Urinary bladder (tissue), 4 donors: Measurements from ENCODE around the gene FBXO31. TPM values are rescaled to one million over a fixed set of nuclear protein-coding genes. Genes with fewer than 3 reads are reported as not detected.

ENCODE experiments used
- DNase-seq: peaks from one replicate; pipeline ENCODE4 v3.0.0-alpha.2; 2015; ENCODE audit errors: extremely low spot score
- H3K27ac ChIP-seq: one replicate; pipeline ENCODE4 v1.5.1; 2013; ENCODE audit warnings: low read depth, mild to moderate bottlenecking, moderate library complexity
- H3K36me3 ChIP-seq: one replicate; pipeline ENCODE4 v1.6.1; 2013; ENCODE audit warnings: mild to moderate bottlenecking, moderate library complexity; ENCODE audit not compliant: insufficient read depth
- H3K4me1 ChIP-seq: one replicate; pipeline ENCODE4 v1.6.1; 2013; ENCODE audit warnings: mild to moderate bottlenecking, moderate library complexity; ENCODE audit not compliant: insufficient read depth
- H3K4me3 ChIP-seq: one replicate; pipeline ENCODE4 v1.5.1; 2013; ENCODE audit warnings: low read depth, low read length
- WGBS: extraction: QIAGEN DNeasy Blood & Tissue Kit; methylation state at CpG from one replicate; pipeline ENCODE4 v1.1.7; 2013; 5-methylcytosine and 5-hydroxymethylcytosine counted together
- polyA plus RNA-seq: library from polyadenylated mRNA; stranded (reverse); fragments of 200-250 nt; gene quantifications from one replicate; pipeline ENCODE4 v1.2.3, GENCODE V29; 2013
- total RNA-seq: library from RNA; depleted of rRNA; stranded (reverse); fragments of >200 nt; gene quantifications from one replicate; pipeline ENCODE4 v1.2.3, GENCODE V29; 2014
- donor health status: healthy with polysubstance abuse.
- donor health status: healthy.

The FBXO31 gene
- total and polyA plus RNA-seq, 2 donors = 15.0 to 65.2 TPM

- Histone ChIP-seq H3K27ac (no peak overlapping the region), H3K36me3 (no peaks in the 10 kb centered on the region), H3K4me3 (no peak overlapping the region), H3K4me1 (no peaks in the 10 kb centered on the region)
- 92% methylated on average over 29 of the region's 29 CpGs for WGBS
- no peak for DNase-seq
These were observed 48.6 kb downstream of the FBXO31 start for GRCh38 chr16:87334651-87335624.

GRCh38 chr16:87333581-87334331, 49.8 kb downstream of the FBXO31 start:
- 96% methylated on average over 41 of the region's 41 CpGs for WGBS
- Histone ChIP-seq H3K27ac (no peak overlapping the region), H3K36me3 (no peaks in the 10 kb centered on the region), H3K4me3 (no peak overlapping the region), H3K4me1 (no peaks in the 10 kb centered on the region)
- DNase-seq = no peak

- WGBS = 91% methylated on average over 15 of the region's 15 CpGs
- no peak overlapping the region for H3K4me3 ChIP-seq
- H3K4me1 ChIP-seq = no peaks in the 10 kb centered on the region
- DNase-seq = no peak
- H3K27ac ChIP-seq = no peak overlapping the region
- no peaks in the 10 kb centered on the region for H3K36me3 ChIP-seq
These were observed 50.5 kb downstream of the FBXO31 start for GRCh38 chr16:87333101-87333500.

GRCh38 chr16:87332150-87332549, 51.4 kb downstream of the FBXO31 start:
- DNase-seq = no peak
- H3K27ac ChIP-seq = no peak overlapping the region
- 73% methylated on average over 10 of the region's 10 CpGs for WGBS
- H3K36me3 ChIP-seq = no peaks in the 10 kb centered on the region
- no peaks in the 10 kb centered on the region for H3K4me1 ChIP-seq
- no peak overlapping the region for H3K4me3 ChIP-seq

- no peak overlapping the region for H3K4me3 ChIP-seq
- H3K27ac ChIP-seq = no peak overlapping the region
- H3K36me3 ChIP-seq = no peaks in the 10 kb centered on the region
- no peak for DNase-seq
- WGBS = 87% methylated on average over 31 of the region's 31 CpGs
- H3K4me1 ChIP-seq = no peaks in the 10 kb centered on the region
These were observed 52.3 kb downstream of the FBXO31 start for GRCh38 chr16:87331241-87331801.

GRCh38 chr16:87330646-87331045, 52.9 kb downstream of the FBXO31 start:
- Histone ChIP-seq H3K4me1 (no peaks in the 10 kb centered on the region), H3K4me3 (no peak overlapping the region), H3K36me3 (no peaks in the 10 kb centered on the region), H3K27ac (no peak overlapping the region)
- 93% methylated on average over 15 of the region's 15 CpGs for WGBS
- no peak for DNase-seq

GRCh38 chr16:87330257-87330624, 53.3 kb downstream of the FBXO31 start:
- DNase-seq = no peak
- WGBS = 95% methylated on average over 11 of the region's 11 CpGs
- Histone ChIP-seq H3K4me1 (no peaks in the 10 kb centered on the region), H3K27ac (no peak overlapping the region), H3K36me3 (no peaks in the 10 kb centered on the region), H3K4me3 (no peak overlapping the region)

- Histone ChIP-seq H3K4me3 (no peak overlapping the region), H3K36me3 (no peaks in the 10 kb centered on the region), H3K4me1 (no peaks in the 10 kb centered on the region), H3K27ac (no peak overlapping the region)
- no peak for DNase-seq
- 91% methylated on average over 20 of the region's 20 CpGs for WGBS
These were observed 53.9 kb downstream of the FBXO31 start for GRCh38 chr16:87329436-87330256.

GRCh38 chr16:87328846-87329245, 54.7 kb downstream of the FBXO31 start:
- Histone ChIP-seq H3K36me3 (no peaks in the 10 kb centered on the region), H3K4me3 (no peak overlapping the region), H3K27ac (no peak overlapping the region), H3K4me1 (no peaks in the 10 kb centered on the region)
- WGBS = 83% methylated on average over 12 of the region's 12 CpGs
- DNase-seq = no peak

- Histone ChIP-seq H3K36me3 (no peaks in the 10 kb centered on the region), H3K4me3 (no peak overlapping the region), H3K4me1 (no peaks in the 10 kb centered on the region), H3K27ac (no peak overlapping the region)
- 90% methylated on average over 19 of the region's 19 CpGs for WGBS
- DNase-seq = no peak
These were observed 55.6 kb downstream of the FBXO31 start for GRCh38 chr16:87327798-87328495.

GRCh38 chr16:87326151-87326571, 57.4 kb downstream of the FBXO31 start:
- Histone ChIP-seq H3K4me1 (no peaks in the 10 kb centered on the region), H3K36me3 (no peaks in the 10 kb centered on the region), H3K27ac (no peak overlapping the region), H3K4me3 (no peak overlapping the region)
- 80% methylated on average over 11 of the region's 11 CpGs for WGBS
- no peak for DNase-seq

- WGBS = 70% methylated on average over 15 of the region's 15 CpGs
- H3K4me1 ChIP-seq = no peaks in the 10 kb centered on the region
These were observed 58.1 kb downstream of the FBXO31 start for GRCh38 chr16:87325423-87325858.

More at GRCh38 chr16:87325423-87325858, 58.1 kb downstream of the FBXO31 start:
- DNase-seq = no peak
- no peak overlapping the region for H3K4me3 ChIP-seq
- no peak overlapping the region for H3K27ac ChIP-seq
- H3K36me3 ChIP-seq = no peaks in the 10 kb centered on the region
